Esophagus (tissue), 2 donors: ENCODE measurements around the gene TCF7L1. TPM values are rescaled to one million over a fixed set of nuclear protein-coding genes. Genes with fewer than 3 reads are reported as not detected.

Experiments used
- H3K27ac ChIP-seq, 2 donors: one replicate each; pipeline ENCODE4 v1.5.1; 2013; ENCODE audit warnings: low read depth in 2 of 2, mild to moderate bottlenecking in 2 of 2, inconsistent platforms in 1 of 2, low read length in 1 of 2, moderate library complexity in 1 of 2
- H3K27me3 ChIP-seq, 2 donors: one replicate each; pipeline ENCODE4 v1.6.1; 2013; ENCODE audit warnings: low read length in 2 of 2, control low read depth in 1 of 2, mild to moderate bottlenecking in 1 of 2; ENCODE audit not compliant: insufficient read depth in 2 of 2, control insufficient read depth in 1 of 2
- H3K36me3 ChIP-seq, 2 donors: one replicate each; pipeline ENCODE4 v1.6.1; 2013; ENCODE audit warnings: low read length in 1 of 2; ENCODE audit not compliant: control insufficient read depth in 2 of 2, insufficient read depth in 2 of 2
- H3K4me1 ChIP-seq, 2 donors: one replicate each; pipeline ENCODE4 v1.6.1; 2013; ENCODE audit warnings: low read length in 1 of 2; ENCODE audit not compliant: control insufficient read depth in 2 of 2, insufficient read depth in 2 of 2
- H3K4me3 ChIP-seq, 2 donors: one replicate each; pipeline ENCODE4 v1.5.1; 2013; ENCODE audit warnings: low read length in 2 of 2, mild to moderate bottlenecking in 2 of 2, low read depth in 1 of 2, moderate library complexity in 1 of 2
- H3K9me3 ChIP-seq, 2 donors: one replicate each; pipeline ENCODE4 v1.6.1; 2013; ENCODE audit warnings: mild to moderate bottlenecking in 2 of 2, low read depth in 1 of 2, low read length in 1 of 2, moderate library complexity in 1 of 2; ENCODE audit not compliant: control insufficient read depth in 2 of 2, insufficient read depth in 1 of 2
- WGBS, 2 donors: extraction: QIAGEN DNeasy Blood & Tissue Kit; methylation state at CpG; one replicate each; pipeline ENCODE4 v1.1.7; 2013; 5-methylcytosine and 5-hydroxymethylcytosine counted together
- polyA plus RNA-seq, 2 donors: library from polyadenylated mRNA; stranded (reverse); fragments of 200-250 nt; gene quantifications; one replicate each; pipeline ENCODE4 v1.2.3, GENCODE V29; 2013
- donor health status: healthy with polysubstance abuse.
- donor health status: Bipolar disorder and iron deficiency.

The TCF7L1 gene
- polyA plus RNA-seq, 2 donors: 3.5 to 4.0 TPM

- H3K4me3 ChIP-seq: no peak overlapping the region
- H3K4me1 ChIP-seq: peaks cover 4 to 16% of the 10 kb centered on the region in 2 donors
- H3K27me3 ChIP-seq: no peaks in the 10 kb centered on the region
- H3K27ac ChIP-seq: peak overlapping the region; percentile 16 to 69
- WGBS, 2 donors: 63 to 69% methylated on average over 7 of the region's 7 CpGs
- H3K9me3 ChIP-seq: no peaks in the 10 kb centered on the region
- no peaks in the 10 kb centered on the region for H3K36me3 ChIP-seq
These were observed 124.9 kb downstream of the TCF7L1 start for GRCh38 chr2:85257970-85258605.

- Histone ChIP-seq H3K4me3 (no peak overlapping the region), H3K9me3 (no peaks in the 10 kb centered on the region), H3K36me3 (no peaks in the 10 kb centered on the region), H3K4me1 (peaks cover 4 to 16% of the 10 kb centered on the region in 2 donors), H3K27ac (peak overlapping the region; percentile 11 to 45), H3K27me3 (no peaks in the 10 kb centered on the region)
- 56 to 68% methylated on average over 11 of the region's 11 CpGs for WGBS, 2 donors
These were observed 126.0 kb downstream of the TCF7L1 start for GRCh38 chr2:85259101-85259590.

- 71 to 76% methylated on average over 4 of the region's 4 CpGs for WGBS, 2 donors
- H3K9me3 ChIP-seq: no peaks in the 10 kb centered on the region
- H3K27ac ChIP-seq: peak overlapping the region in 1 of 2 donors; percentile 29
- H3K4me1 ChIP-seq: peaks cover 4 to 16% of the 10 kb centered on the region in 2 donors
- no peak overlapping the region for H3K4me3 ChIP-seq
- no peaks in the 10 kb centered on the region for H3K27me3 ChIP-seq
- no peaks in the 10 kb centered on the region for H3K36me3 ChIP-seq
These were observed 126.7 kb downstream of the TCF7L1 start for GRCh38 chr2:85259879-85260278.

GRCh38 chr2:85263591-85263990 lies 130.4 kb downstream of the TCF7L1 start:
- Histone ChIP-seq H3K27me3 (no peaks in the 10 kb centered on the region), H3K4me1 (no peaks in the 10 kb centered on the region), H3K9me3 (no peaks in the 10 kb centered on the region), H3K27ac (no peak overlapping the region), H3K4me3 (no peak overlapping the region), H3K36me3 (no peaks in the 10 kb centered on the region)
- 87 to 90% methylated on average over 8 of the region's 8 CpGs for WGBS, 2 donors

- no peaks in the 10 kb centered on the region for H3K27me3 ChIP-seq
- H3K27ac ChIP-seq: no peak overlapping the region
- H3K36me3 ChIP-seq: no peaks in the 10 kb centered on the region
- no peaks in the 10 kb centered on the region for H3K9me3 ChIP-seq
- H3K4me3 ChIP-seq: no peak overlapping the region
- no peaks in the 10 kb centered on the region for H3K4me1 ChIP-seq
- WGBS, 2 donors: 75 to 82% methylated on average over 3 of the region's 3 CpGs
These were observed 131.3 kb downstream of the TCF7L1 start for GRCh38 chr2:85264471-85264870.

GRCh38 chr2:85265304-85265703 lies 132.1 kb downstream of the TCF7L1 start:
- H3K27ac ChIP-seq: no peak overlapping the region
- no peak overlapping the region for H3K4me3 ChIP-seq
- H3K9me3 ChIP-seq: no peaks in the 10 kb centered on the region
- no peaks in the 10 kb centered on the region for H3K27me3 ChIP-seq
- no peaks in the 10 kb centered on the region for H3K4me1 ChIP-seq
- 42 to 54% methylated on average over 7 of the region's 7 CpGs for WGBS, 2 donors
- no peaks in the 10 kb centered on the region for H3K36me3 ChIP-seq

GRCh38 chr2:85266146-85267041 lies 133.2 kb downstream of the TCF7L1 start:
- 39 to 46% methylated on average over 7 of the region's 7 CpGs for WGBS, 2 donors
- H3K4me3 ChIP-seq: no peak overlapping the region
- H3K4me1 ChIP-seq: no peaks in the 10 kb centered on the region
- no peaks in the 10 kb centered on the region for H3K27me3 ChIP-seq
- H3K27ac ChIP-seq: no peak overlapping the region
- H3K36me3 ChIP-seq: no peaks in the 10 kb centered on the region
- H3K9me3 ChIP-seq: no peaks in the 10 kb centered on the region

- whole genome bisulfite sequencing, 2 donors: 42 to 52% methylated on average over 6 of the region's 6 CpGs
- Histone ChIP-seq H3K4me3 (no peak overlapping the region), H3K36me3 (no peaks in the 10 kb centered on the region), H3K27me3 (no peaks in the 10 kb centered on the region), H3K4me1 (peaks cover 0 to 5% of the 10 kb centered on the region in 2 donors), H3K27ac (peak overlapping the region in 1 of 2 donors; percentile 23), H3K9me3 (no peaks in the 10 kb centered on the region)
These were observed 136.8 kb downstream of the TCF7L1 start for GRCh38 chr2:85269959-85270358.

- Histone ChIP-seq H3K4me3 (no peak overlapping the region), H3K36me3 (no peaks in the 10 kb centered on the region), H3K27ac (no peak overlapping the region), H3K9me3 (no peaks in the 10 kb centered on the region), H3K4me1 (peaks cover 3 to 13% of the 10 kb centered on the region in 2 donors), H3K27me3 (no peaks in the 10 kb centered on the region)
- 90 to 93% methylated on average over 6 of the region's 6 CpGs for WGBS, 2 donors
These were observed 139.2 kb downstream of the TCF7L1 start for GRCh38 chr2:85272357-85272756.
